ENCODE data around the gene CENPL. TPM values are rescaled to one million over a fixed set of nuclear protein-coding genes. Genes with fewer than 3 reads are reported as not detected.
"Not testable (repeated sequence)": the region's sequence is repeated elsewhere in the genome, so short reads cannot be mapped to it uniquely, and the experiment has no call there.

CENPL gene
- total RNA-seq, 6 donors from 2014 or later, result 1.8 to 8.4 (median 4.4) TPM

DNA sequence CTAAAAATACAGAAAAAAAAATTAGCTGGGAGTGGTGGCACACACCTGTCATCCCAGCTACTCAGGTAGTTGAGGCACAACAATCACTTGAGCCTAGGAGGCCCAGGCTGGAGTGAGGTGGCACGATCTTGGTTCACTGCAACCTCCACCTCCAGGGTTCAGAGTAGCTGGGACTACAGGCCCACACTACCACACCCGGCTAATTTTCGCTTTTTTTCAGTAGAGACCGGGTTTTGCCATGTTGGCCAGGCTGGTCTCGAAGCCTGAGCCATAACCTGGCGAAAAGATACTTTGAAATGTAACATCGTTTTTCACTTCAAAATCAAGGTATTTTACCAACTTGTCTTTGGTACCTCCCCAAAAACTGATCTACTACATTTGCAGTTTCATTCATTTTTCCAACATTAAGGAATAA lies 37.1 kb upstream of the CENPL start:
- no peak for ATAC-seq (ENCODE audit: low FRiP score in 2 of 2)
- no peak overlapping the region for H3K4me3 ChIP-seq
- no peaks in the 10 kb centered on the region for H3K9me3 ChIP-seq
- TF ChIP-seq POLR2AphosphoS5 (IDR thresholded peaks at IDR 0.05) (no peak), EP300 (IDR thresholded peaks at IDR 0.05) (no peak), POLR2A (IDR thresholded peaks at IDR 0.05) (no peak)
- TF ChIP-seq, protein P1, sequence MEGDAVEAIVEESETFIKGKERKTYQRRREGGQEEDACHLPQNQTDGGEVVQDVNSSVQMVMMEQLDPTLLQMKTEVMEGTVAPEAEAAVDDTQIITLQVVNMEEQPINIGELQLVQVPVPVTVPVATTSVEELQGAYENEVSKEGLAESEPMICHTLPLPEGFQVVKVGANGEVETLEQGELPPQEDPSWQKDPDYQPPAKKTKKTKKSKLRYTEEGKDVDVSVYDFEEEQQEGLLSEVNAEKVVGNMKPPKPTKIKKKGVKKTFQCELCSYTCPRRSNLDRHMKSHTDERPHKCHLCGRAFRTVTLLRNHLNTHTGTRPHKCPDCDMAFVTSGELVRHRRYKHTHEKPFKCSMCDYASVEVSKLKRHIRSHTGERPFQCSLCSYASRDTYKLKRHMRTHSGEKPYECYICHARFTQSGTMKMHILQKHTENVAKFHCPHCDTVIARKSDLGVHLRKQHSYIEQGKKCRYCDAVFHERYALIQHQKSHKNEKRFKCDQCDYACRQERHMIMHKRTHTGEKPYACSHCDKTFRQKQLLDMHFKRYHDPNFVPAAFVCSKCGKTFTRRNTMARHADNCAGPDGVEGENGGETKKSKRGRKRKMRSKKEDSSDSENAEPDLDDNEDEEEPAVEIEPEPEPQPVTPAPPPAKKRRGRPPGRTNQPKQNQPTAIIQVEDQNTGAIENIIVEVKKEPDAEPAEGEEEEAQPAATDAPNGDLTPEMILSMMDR (IDR thresholded peaks at IDR 0.05), result no peak
- H3K27me3 ChIP-seq, result no peaks in the 10 kb centered on the region
- DNase-seq, result no peak
- H3K36me3 ChIP-seq, result peaks cover 15 to 99% (median 34%) of the 10 kb centered on the region in 4 donors
- H3K4me1 ChIP-seq, result peaks cover 11 to 20% (median 17%) of the 10 kb centered on the region in 4 donors
- no peak overlapping the region for H3K27ac ChIP-seq
- 93 to 97% methylated on average over 7 of the region's 7 CpGs for WGBS, 2 donors

DNA sequence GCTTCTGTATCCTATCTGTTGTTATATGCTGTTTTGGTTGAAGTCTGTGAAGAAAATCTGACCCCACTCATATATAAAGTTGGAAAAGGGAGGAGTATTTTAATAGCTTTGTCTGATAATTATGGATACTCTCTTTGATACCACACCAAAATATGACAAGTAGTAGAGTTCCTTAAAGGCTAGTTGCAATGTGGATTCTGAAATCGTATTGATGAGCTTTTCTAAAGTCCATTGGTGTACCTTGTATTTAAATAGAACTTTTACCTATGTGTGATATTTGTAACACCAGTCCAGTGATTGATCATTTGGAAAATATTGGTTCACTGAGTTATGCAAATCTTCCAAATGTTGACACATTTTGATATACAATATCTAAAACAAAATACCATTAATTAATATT lies 35.4 kb upstream of the CENPL start:
- ATAC-seq (ENCODE audit: low FRiP score in 2 of 2), result no peak
- peaks cover 15 to 95% (median 33%) of the 10 kb centered on the region in 4 donors for H3K36me3 ChIP-seq
- 83 to 94% methylated on average over 1 of the region's 1 CpG for WGBS, 2 donors

DNA sequence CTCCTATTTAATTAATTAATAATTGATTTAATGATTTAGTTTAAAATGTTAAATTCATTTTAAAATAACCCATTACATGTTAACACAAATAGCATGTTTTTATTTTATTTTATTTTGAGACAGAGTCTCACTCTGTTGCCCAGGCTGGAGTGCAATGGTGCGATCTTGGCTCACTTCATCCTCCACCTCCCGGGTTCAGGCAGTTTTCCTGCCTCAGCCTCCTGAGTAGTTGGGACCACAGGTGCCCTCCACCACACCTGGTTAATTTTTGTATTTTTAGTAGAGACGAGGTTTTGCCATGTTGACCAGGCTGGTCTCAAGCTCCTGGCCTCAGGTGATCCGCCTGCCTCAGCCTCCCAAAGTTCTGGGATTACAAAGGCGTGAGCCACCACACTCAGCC lies 34.9 kb upstream of the CENPL start:
- 96 to 97% methylated on average over 5 of the region's 5 CpGs for WGBS, 2 donors
- peaks cover 15 to 95% (median 28%) of the 10 kb centered on the region in 4 donors for H3K36me3 ChIP-seq
- ATAC-seq (ENCODE audit: low FRiP score in 2 of 2), result not testable (repeated sequence)

More for the DNA sequence above, 35.4 kb upstream of the CENPL start:
- DNase-seq, result no peak
- H3K27ac ChIP-seq, result no peak overlapping the region
- TF ChIP-seq, protein P1 (IDR thresholded peaks at IDR 0.05), result no peak
- TF ChIP-seq EP300 (IDR thresholded peaks at IDR 0.05) (no peak), POLR2A (IDR thresholded peaks at IDR 0.05) (no peak), POLR2AphosphoS5 (IDR thresholded peaks at IDR 0.05) (no peak)
- H3K4me1 ChIP-seq, result peaks cover 0 to 7% (median 4%) of the 10 kb centered on the region in 4 donors
- H3K4me3 ChIP-seq, result no peak overlapping the region
- no peaks in the 10 kb centered on the region for H3K9me3 ChIP-seq
- no peaks in the 10 kb centered on the region for H3K27me3 ChIP-seq

DNA sequence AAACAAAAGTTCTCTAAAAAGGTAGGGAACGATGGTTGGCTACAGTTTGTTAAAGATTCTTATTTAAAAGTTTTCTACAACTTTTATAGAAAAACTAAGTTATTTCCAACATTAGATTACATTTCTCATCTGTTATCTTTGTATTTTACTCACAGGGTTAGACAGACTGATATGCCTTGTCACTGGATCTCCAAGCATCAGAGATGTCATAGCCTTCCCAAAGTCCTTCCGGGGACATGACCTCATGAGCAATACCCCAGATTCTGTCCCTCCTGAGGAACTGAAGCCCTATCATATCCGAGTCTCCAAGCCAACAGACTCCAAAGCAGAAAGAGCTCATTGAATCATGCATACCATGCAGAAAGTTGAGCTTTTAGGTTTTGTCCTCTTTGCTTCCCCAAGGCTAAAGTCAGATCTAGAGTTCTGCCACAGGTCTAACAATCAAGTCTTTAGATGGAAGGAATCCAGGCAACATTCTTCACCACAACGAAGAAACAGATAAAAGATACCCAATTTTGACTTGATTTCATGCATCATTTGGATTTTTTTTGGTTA lies 32.8 kb upstream of the CENPL start:
- ATAC-seq (ENCODE audit: low FRiP score in 2 of 2) (no peak), DNase-seq (no peak)
- no peak overlapping the region for H3K4me3 ChIP-seq
- no peak for TF ChIP-seq POLR2AphosphoS5 (IDR thresholded peaks at IDR 0.05)
- H3K27me3 ChIP-seq, result no peaks in the 10 kb centered on the region
- H3K36me3 ChIP-seq, result peaks cover 0 to 82% (median 10%) of the 10 kb centered on the region in 4 donors
- H3K9me3 ChIP-seq, result no peaks in the 10 kb centered on the region
- 91 to 93% methylated on average over 4 of the region's 4 CpGs for WGBS, 2 donors
- no peak overlapping the region for H3K27ac ChIP-seq
- H3K4me1 ChIP-seq, result peaks cover 0 to 12% (median 10%) of the 10 kb centered on the region in 4 donors

More for the DNA sequence above, 34.9 kb upstream of the CENPL start:
- not testable (repeated sequence) for DNase-seq, H3K27me3 ChIP-seq, H3K9me3 ChIP-seq, H3K4me3 ChIP-seq, H3K27ac ChIP-seq, H3K4me1 ChIP-seq

DNA sequence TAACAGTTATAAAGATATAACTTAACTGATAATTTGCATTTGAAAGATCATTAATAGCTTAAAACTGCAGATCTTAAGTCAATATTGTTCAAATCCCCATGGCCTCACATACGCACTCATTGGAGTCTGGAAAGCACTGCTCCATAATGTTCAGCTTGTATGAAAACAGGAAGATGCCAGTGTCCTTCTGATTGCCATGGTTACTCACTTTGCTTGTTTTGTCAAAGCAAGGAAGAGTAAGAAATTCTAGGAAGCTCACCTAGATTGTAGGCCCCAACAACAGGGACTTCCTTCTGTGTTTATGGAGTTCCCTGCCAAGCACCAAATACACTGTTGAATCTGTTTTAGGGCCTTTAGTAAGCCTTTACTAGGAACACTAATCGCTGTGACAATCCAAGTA lies 32.2 kb upstream of the CENPL start:
- H3K9me3 ChIP-seq, result no peaks in the 10 kb centered on the region
- H3K4me1 ChIP-seq, result peaks cover 0 to 15% (median 14%) of the 10 kb centered on the region in 4 donors
- DNase-seq (no peak), ATAC-seq (ENCODE audit: low FRiP score in 2 of 2) (no peak)
- no peaks in the 10 kb centered on the region for H3K27me3 ChIP-seq
- no peak overlapping the region for H3K27ac ChIP-seq
- 95 to 96% methylated on average over 2 of the region's 2 CpGs for WGBS, 2 donors
- TF ChIP-seq, protein P1 (IDR thresholded peaks at IDR 0.05), result no peak
- TF ChIP-seq POLR2A (IDR thresholded peaks at IDR 0.05) (no peak), POLR2AphosphoS5 (IDR thresholded peaks at IDR 0.05) (no peak)
- H3K36me3 ChIP-seq, result peaks cover 0 to 77% (median 7%) of the 10 kb centered on the region in 4 donors
- H3K4me3 ChIP-seq, result no peak overlapping the region

DNA sequence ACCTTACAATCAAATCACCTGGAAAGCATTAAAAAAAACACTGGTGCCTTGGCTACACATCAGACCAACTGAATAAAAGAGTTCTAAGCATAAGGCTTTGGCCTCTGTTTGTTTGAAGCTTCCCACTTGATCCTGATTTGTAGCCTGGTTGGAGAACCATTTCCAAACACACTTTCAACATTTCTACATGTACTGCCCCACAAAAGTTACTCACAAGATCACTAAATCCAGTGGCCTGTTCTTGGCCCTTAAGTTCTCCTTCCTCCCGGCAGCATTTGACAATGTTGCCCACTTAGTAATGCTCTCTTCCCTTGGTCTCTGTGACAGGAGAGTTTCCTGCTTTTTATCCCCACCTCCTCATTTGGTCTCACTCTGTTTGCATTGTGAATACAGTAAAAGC lies 31.3 kb upstream of the CENPL start:
- 63 to 71% methylated on average over 1 of the region's 1 CpG for WGBS, 2 donors
- ATAC-seq (ENCODE audit: low FRiP score in 2 of 2), result no peak
- Histone ChIP-seq H3K36me3 (peaks cover 0 to 76% (median 7%) of the 10 kb centered on the region in 4 donors), H3K27me3 (no peaks in the 10 kb centered on the region), H3K4me1 (peaks cover 0 to 15% (median 14%) of the 10 kb centered on the region in 4 donors), H3K27ac (no peak overlapping the region), H3K4me3 (no peak overlapping the region), H3K9me3 (no peaks in the 10 kb centered on the region)
- TF ChIP-seq EP300 (IDR thresholded peaks at IDR 0.05) (no peak), POLR2A (IDR thresholded peaks at IDR 0.05) (no peak), POLR2AphosphoS5 (IDR thresholded peaks at IDR 0.05) (no peak)
- TF ChIP-seq, protein P1 (IDR thresholded peaks at IDR 0.05), result no peak
- DNase-seq, result no peak

All from upper lobe of left lung (tissue), 6 donors.